SJSA1 (cell line): ENCODE measurements around the gene AP1B1. TPM values are rescaled to one million over a fixed set of nuclear protein-coding genes. Genes with fewer than 3 reads are reported as not detected.

Experiments used
- DNase-seq, 2 experiments: peaks; one replicate each; pipeline ENCODE4 v3.0.0-alpha.2; 2015 to 2020; ENCODE audit warnings: low spot score in 2 of 2, low read depth in 1 of 2
- H3K27ac ChIP-seq: fragments of 250-450 bp; sonication (Bioruptor Pico); 2 replicates; pipeline ENCODE4 v1.5.1; 2020; ENCODE audit warnings: mild to moderate bottlenecking, moderate library complexity
- H3K27me3 ChIP-seq: fragments of 250-450 bp; sonication (Bioruptor Pico); replicated peaks from 2 replicates; pipeline ENCODE4 v1.5.1; 2020; ENCODE audit warnings: mild to moderate bottlenecking, moderate library complexity
- H3K36me3 ChIP-seq: fragments of 250-450 bp; sonication (Bioruptor Pico); 2 replicates; pipeline ENCODE4 v1.5.1; 2020; ENCODE audit warnings: mild to moderate bottlenecking
- H3K4me1 ChIP-seq: fragments of 250-450 bp; sonication (Bioruptor Pico); replicated peaks from 2 replicates; pipeline ENCODE4 v1.6.1; 2021; ENCODE audit warnings: mild to moderate bottlenecking
- H3K4me3 ChIP-seq: fragments of 250-450 bp; sonication (Bioruptor Pico); 2 replicates; pipeline ENCODE4 v1.5.1; 2020; ENCODE audit warnings: mild to moderate bottlenecking
- H3K9me3 ChIP-seq: fragments of 250-450 bp; sonication (Bioruptor Pico); replicated peaks from 2 replicates; pipeline ENCODE4 v1.5.1; 2020; ENCODE audit warnings: mild to moderate bottlenecking
- total RNA-seq: library from RNA; depleted of rRNA; stranded (reverse); fragments of >200 nt; shearing (Covaris generic); gene quantifications from 2 replicates; pipeline ENCODE4 v1.2.3, GENCODE V29; 2014

Gene AP1B1
- total RNA-seq, 1 experiment from 2014 or later = 70.2 TPM

- H3K27me3 ChIP-seq = peaks cover 33% of the 10 kb centered on the region
Observed at GRCh38 chr22:29314537-29315285, 73.7 kb downstream of the AP1B1 start.

GRCh38 chr22:29313576-29314466 is 74.5 kb downstream of the AP1B1 start:
- Histone ChIP-seq H3K27me3 (peaks cover 33% of the 10 kb centered on the region), H3K4me3 (no peak overlapping the region), H3K9me3 (0 out of 2 replicates have a peak, but pooled peaks cover 4% of the 10 kb centered on the region), H3K36me3 (peaks cover 11% of the 10 kb centered on the region), H3K4me1 (peaks cover 23% of the 10 kb centered on the region), H3K27ac (no peak overlapping the region)
- peak in 1 of 2 experiments; percentile 43 for DNase-seq

More at GRCh38 chr22:29314537-29315285, 73.7 kb downstream of the AP1B1 start:
- 0 out of 2 replicates have a peak, but pooled peaks cover 4% of the 10 kb centered on the region for H3K9me3 ChIP-seq
- DNase-seq = peak in 1 of 2 experiments; percentile 41
- 0 out of 2 replicates have a peak overlapping the region, but pooled peaks have one; percentile 13 for H3K4me3 ChIP-seq
- no peak overlapping the region for H3K27ac ChIP-seq
- H3K36me3 ChIP-seq = peaks cover 8% of the 10 kb centered on the region; the same call in 1 of the 2 replicates
- peaks cover 23% of the 10 kb centered on the region for H3K4me1 ChIP-seq

- DNase-seq = peak in 1 of 2 experiments; percentile 44
- peaks cover 18% of the 10 kb centered on the region for H3K36me3 ChIP-seq
- 0 out of 2 replicates have a peak, but pooled peaks cover 4% of the 10 kb centered on the region for H3K9me3 ChIP-seq
- H3K4me1 ChIP-seq = peaks cover 29% of the 10 kb centered on the region
- H3K27ac ChIP-seq = no peak overlapping the region
- no peak overlapping the region for H3K4me3 ChIP-seq
- H3K27me3 ChIP-seq = peaks cover 33% of the 10 kb centered on the region
Observed at GRCh38 chr22:29313126-29313575, 75.2 kb downstream of the AP1B1 start.

GRCh38 chr22:29312218-29313125 is 75.9 kb downstream of the AP1B1 start:
- DNase-seq = peak in 1 of 2 experiments; percentile 37
- peaks cover 33% of the 10 kb centered on the region for H3K27me3 ChIP-seq

GRCh38 chr22:29311464-29312217 is 76.7 kb downstream of the AP1B1 start:
- Histone ChIP-seq H3K27me3 (peaks cover 33% of the 10 kb centered on the region), H3K9me3 (0 out of 2 replicates have a peak, but pooled peaks cover 4% of the 10 kb centered on the region), H3K36me3 (peaks cover 21% of the 10 kb centered on the region), H3K4me1 (peaks cover 38% of the 10 kb centered on the region), H3K4me3 (no peak overlapping the region), H3K27ac (peak overlapping the region; percentile 7; the same call in 1 of the 2 replicates)
- DNase-seq = peak in 1 of 2 experiments; percentile 47

More at GRCh38 chr22:29312218-29313125, 75.9 kb downstream of the AP1B1 start:
- Histone ChIP-seq H3K27ac (no peak overlapping the region), H3K4me1 (peaks cover 34% of the 10 kb centered on the region), H3K9me3 (0 out of 2 replicates have a peak, but pooled peaks cover 4% of the 10 kb centered on the region), H3K4me3 (no peak overlapping the region), H3K36me3 (peaks cover 18% of the 10 kb centered on the region)

- Histone ChIP-seq H3K36me3 (peaks cover 21% of the 10 kb centered on the region), H3K4me1 (peaks cover 39% of the 10 kb centered on the region), H3K27ac (peak overlapping the region; percentile 29), H3K4me3 (no peak overlapping the region), H3K9me3 (0 out of 2 replicates have a peak, but pooled peaks cover 4% of the 10 kb centered on the region), H3K27me3 (peaks cover 27% of the 10 kb centered on the region)
- peak; percentile 90 to 98 for DNase-seq
Observed at GRCh38 chr22:29310863-29311339, 77.5 kb downstream of the AP1B1 start.

GRCh38 chr22:29310065-29310862 is 78.1 kb downstream of the AP1B1 start:
- H3K36me3 ChIP-seq = peaks cover 21% of the 10 kb centered on the region
- peaks cover 38% of the 10 kb centered on the region for H3K4me1 ChIP-seq
- 0 out of 2 replicates have a peak, but pooled peaks cover 3% of the 10 kb centered on the region for H3K9me3 ChIP-seq
- DNase-seq = no peak
- H3K27ac ChIP-seq = peak overlapping the region; percentile 29
- H3K27me3 ChIP-seq = peaks cover 22% of the 10 kb centered on the region
- H3K4me3 ChIP-seq = no peak overlapping the region

GRCh38 chr22:29309332-29310064 is 78.9 kb downstream of the AP1B1 start:
- peaks cover 21% of the 10 kb centered on the region for H3K36me3 ChIP-seq
- no peak overlapping the region for H3K27ac ChIP-seq
- H3K9me3 ChIP-seq = no peaks in the 10 kb centered on the region
- H3K4me1 ChIP-seq = peaks cover 30% of the 10 kb centered on the region
- H3K4me3 ChIP-seq = no peak overlapping the region
- peaks cover 14% of the 10 kb centered on the region for H3K27me3 ChIP-seq
- peak in 1 of 2 experiments; percentile 45 for DNase-seq

- H3K27ac ChIP-seq = no peak overlapping the region
- no peaks in the 10 kb centered on the region for H3K9me3 ChIP-seq
- DNase-seq = peak in 1 of 2 experiments; percentile 42
- H3K36me3 ChIP-seq = peaks cover 21% of the 10 kb centered on the region
- H3K4me3 ChIP-seq = no peak overlapping the region
- peaks cover 30% of the 10 kb centered on the region for H3K4me1 ChIP-seq
- peaks cover 8% of the 10 kb centered on the region for H3K27me3 ChIP-seq
Observed at GRCh38 chr22:29308791-29309262, 79.5 kb downstream of the AP1B1 start.

- no peaks in the 10 kb centered on the region for H3K9me3 ChIP-seq
- DNase-seq = peak in 1 of 2 experiments; percentile 44
- no peak overlapping the region; the same call in 1 of the 2 replicates for H3K4me3 ChIP-seq
- H3K27ac ChIP-seq = no peak overlapping the region
- H3K27me3 ChIP-seq = peaks cover 3% of the 10 kb centered on the region; the same call in 1 of the 2 replicates
- peaks cover 30% of the 10 kb centered on the region for H3K4me1 ChIP-seq
- H3K36me3 ChIP-seq = peaks cover 21% of the 10 kb centered on the region
Observed at GRCh38 chr22:29308148-29308790, 80.1 kb downstream of the AP1B1 start.
